Left renal cortex interstitium (tissue), 4 donors: ENCODE results near the gene CCDC148. TPM values are rescaled to one million over a fixed set of nuclear protein-coding genes. Genes with fewer than 3 reads are reported as not detected.
A peak's percentile ranks its signal among the peaks of the same experiment; 100 is the strongest.
"Not testable (repeated sequence)": the region's sequence is repeated elsewhere in the genome, so short reads cannot be mapped to it uniquely, and the experiment has no call there.

Source experiments
- DNase-seq, 4 donors: peaks; one replicate each; pipeline ENCODE4 v3.0.0-alpha.2; 2013; ENCODE audit warnings: low read depth in 4 of 4, low spot score in 2 of 4, missing footprints in 1 of 4
- polyA plus RNA-seq, 4 donors: library from polyadenylated mRNA; unstranded; fragments of 120-200 nt; gene quantifications; one replicate each; pipeline ENCODE4 v1.2.1, GENCODE V29; 2013; ENCODE audit not compliant: insufficient read length in 4 of 4

The CCDC148 gene
- polyA plus RNA-seq, 4 donors: 7.3 to 11.2 (median 8.8) TPM

DNA sequence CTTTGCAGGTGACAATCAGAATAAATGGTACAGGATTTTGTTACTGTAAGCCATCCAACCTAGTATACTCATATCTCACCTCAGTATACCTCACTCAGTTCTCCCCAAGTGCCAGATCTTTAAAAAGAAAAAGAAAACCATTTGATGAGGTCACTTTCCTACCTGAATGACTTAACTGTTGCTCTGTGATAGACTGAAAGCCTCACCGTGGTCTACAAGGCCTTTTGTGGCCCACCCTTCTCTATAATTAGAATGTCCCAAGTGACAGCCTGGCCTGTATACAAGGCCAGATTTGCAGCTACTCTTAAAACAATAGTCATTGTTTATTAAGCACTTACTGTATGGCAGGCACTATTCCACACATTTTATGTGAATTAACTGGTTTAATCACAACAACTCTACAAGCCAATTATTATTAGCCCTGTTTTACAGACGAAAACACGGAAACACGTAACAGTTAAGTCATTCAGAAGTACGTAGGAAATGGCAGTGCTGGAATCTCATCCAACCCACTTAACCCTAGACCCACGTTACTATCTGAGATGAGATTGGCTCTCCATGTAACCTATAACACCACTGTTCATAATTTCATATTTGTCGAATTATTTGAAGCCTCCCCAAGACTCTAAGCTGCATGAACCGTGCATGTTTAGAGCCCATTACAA is 28.5 kb upstream of the CCDC148 start:
- DNase-seq: no peak

DNA sequence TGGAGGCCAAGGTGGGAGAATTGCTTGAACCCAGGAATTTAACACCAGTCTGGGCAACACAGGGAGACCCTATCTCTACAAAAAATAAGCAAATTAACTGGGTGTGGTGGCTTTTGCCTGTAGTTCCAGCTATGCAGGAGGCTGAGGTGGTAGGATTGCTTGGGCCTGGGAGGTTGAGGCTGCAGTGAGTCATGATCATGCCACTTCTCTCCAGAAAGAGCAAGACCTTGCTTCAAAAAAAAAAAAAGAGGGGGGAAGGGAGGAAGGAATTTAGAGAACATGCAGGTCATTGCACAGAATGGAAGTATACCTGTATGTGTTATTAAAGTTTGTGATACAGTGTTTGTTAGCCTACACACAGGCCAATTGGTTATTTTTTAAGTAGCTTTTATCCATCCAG is 26.0 kb upstream of the CCDC148 start:
- DNase-seq: no peak

DNA sequence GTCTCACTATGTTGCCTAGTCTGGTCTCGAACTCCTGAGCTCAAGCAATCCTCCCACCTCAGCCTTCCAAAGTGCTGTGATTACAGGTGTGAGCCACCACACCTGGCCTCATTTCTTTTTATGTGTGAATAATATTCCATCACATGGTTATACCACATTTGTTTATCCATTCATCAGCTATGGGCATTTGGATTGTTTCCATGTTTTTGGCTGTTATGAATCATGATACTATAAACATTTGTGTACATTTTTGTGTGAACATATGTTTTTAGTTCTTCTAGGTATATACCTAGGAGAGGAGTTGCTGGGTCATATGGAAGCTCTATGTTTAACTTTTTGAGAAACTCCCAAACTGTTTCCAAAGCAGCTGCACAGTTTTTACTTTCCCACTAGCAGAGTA is 24.6 kb upstream of the CCDC148 start:
- DNase-seq: no peak

DNA sequence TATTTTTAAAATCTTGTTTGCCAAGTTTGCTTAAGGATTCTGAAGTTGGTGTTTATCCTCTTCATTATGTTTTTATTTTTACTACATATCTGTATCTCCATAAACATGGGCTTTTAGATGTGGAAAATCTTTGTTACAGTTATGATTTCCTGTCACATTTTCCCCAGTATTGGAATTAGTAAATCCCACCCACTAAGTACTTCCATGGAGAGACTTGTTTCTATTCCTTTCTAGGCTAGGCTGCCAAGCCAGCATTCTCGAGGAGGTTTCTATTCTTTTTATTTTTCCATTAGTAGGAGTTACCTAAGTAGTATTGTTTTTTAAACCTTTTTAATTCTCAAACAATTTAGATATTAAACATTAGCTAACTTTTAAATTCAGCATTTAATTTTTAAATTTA is 22.3 kb upstream of the CCDC148 start:
- no peak for DNase-seq

DNA sequence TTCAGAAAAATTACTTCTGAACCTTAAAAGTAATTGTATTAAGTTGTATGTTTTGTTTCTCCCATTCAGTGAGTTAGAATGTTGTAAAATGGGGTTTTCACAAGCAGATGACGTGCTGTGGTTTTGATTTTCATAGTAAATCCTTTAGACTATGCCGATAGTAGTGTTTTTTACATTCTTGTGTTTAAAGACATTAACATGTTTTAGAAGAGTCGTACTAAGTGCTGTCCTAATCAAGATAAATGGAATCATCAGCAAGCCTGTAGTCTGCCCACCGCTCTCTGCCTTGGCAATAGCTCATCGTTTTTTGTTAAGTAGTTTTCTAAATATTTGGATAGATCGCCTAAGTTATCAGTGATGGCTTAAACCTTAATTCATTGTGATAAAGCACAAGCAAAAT is 21.7 kb upstream of the CCDC148 start:
- no peak for DNase-seq

DNA sequence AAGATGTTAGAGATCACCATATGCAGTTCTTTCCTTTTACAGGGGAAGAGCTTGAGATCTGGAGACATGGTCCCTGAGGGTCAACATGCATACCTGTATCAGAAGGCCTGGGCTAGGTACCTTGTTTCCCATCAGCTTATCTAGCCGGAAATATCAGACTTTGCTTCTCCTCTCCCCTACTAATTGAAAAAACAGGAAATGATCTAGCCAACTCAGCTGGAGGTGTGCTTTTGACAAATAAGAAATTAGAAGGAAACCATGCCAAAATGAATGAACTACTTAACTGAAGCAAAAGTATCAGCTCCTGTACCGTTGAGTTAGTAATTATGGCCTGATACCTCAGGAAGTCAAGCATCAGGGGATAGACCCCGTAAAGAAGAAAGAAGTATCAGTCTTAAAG is 20.6 kb upstream of the CCDC148 start:
- no peak for DNase-seq

DNA sequence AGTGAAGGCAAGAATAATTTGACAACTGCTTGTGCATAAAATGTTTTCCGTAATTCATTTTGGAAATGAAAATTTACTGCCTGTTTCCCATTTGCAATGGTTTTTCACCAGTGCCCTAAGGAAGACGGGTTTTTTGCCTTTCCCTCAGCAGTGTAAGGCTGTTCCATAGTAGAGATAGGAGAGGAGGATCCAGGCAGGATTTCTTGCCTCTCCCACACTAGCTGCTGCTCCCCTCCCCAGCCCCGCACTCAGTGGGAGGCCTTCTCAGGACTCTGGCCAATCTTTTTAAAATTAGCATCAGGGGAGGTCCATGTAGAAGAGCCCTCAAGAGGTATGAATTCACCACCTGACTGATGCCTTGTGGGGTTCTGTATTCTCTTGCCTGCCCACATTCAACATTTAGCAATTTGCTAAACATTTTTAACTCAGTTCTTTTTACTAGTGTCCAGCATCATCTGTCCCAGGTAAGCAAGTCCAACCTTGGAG is 18.0 kb upstream of the CCDC148 start:
- DNase-seq: not testable (repeated sequence)

DNA sequence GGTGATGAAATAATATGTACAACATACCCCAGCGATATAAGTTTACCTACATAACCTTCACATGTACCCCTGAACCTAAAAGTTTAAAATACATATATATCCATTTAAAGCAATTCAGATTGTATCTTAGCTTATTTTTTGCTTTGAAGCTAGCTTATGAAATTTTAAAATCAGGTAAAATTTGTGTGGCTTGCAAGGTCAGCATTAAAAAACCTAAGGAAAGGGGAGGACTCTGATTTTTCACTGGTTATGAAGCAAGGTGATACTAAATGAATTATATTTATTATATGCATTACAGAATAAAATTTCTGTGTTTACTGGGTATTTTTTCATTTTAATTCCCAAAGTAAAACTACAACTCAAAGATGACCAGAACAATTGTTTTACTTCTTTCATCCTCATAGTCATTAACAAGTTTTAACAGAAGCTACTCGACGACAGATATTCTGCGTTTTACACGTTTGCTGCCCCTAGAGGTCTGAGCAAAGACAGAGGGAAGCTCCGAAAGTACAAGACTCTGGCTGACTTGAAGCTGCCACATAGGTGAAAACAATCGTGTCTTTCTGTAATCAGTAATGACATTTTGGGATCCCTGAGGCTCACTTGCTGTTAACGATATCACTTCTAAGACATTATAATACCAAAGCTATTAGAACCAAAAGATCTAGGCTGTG is 17.3 kb upstream of the CCDC148 start:
- no peak for DNase-seq

DNA sequence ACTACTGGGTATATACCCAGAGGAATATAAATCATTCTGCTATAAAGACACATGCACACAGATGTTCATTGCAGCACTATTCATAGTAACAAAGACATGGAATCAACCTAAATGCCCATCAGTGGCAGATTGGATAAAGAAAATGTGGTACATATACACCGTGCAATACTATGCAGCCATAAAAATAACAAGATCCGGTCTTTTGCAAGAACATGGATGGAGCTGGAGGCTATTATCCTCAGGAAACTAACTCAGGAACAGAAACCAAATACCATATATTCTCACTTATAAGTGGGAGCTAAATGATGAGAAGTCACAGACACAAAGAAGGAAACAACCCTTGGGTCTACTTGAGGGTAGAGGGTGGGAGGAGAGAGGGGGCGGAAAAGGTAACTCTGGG is 16.7 kb upstream of the CCDC148 start:
- DNase-seq: not testable (repeated sequence)

DNA sequence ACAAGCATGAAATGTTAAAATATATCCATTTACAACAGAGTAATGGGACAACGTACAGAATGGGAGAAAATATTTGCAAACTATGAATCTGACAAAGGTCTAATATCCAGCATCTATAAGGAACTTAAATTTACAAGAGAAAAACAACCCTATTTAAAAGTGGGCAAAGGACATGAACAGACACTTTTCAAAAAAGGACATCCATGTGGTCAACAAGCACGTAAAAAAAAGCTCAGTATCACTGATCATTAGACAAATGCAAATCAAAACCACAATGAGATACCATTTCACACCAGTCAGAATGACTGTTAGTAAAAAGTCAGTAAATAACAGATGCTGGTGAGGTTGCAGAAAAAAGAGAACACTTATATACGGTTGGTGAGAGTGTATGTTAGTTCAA is 16.3 kb upstream of the CCDC148 start:
- DNase-seq: not testable (repeated sequence)

DNA sequence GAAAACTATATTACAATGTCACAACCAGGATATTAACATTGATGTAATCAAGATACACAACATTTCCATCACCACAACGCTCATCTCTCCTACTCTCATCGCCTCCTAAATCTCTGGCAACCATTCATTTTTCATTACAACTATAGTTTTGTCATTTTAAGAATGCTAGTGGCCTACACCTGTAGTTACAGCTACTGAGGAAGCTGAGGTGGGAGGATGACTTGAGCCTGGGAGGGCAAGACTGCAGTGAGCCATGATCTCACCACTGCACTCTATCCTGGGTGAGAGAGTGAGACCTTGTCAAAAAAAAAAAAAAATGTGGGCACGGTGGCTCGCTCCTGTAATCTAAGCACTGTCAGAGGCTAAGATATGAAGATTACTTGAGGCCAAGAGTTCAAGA is 10.7 kb upstream of the CCDC148 start:
- no peak for DNase-seq

DNA sequence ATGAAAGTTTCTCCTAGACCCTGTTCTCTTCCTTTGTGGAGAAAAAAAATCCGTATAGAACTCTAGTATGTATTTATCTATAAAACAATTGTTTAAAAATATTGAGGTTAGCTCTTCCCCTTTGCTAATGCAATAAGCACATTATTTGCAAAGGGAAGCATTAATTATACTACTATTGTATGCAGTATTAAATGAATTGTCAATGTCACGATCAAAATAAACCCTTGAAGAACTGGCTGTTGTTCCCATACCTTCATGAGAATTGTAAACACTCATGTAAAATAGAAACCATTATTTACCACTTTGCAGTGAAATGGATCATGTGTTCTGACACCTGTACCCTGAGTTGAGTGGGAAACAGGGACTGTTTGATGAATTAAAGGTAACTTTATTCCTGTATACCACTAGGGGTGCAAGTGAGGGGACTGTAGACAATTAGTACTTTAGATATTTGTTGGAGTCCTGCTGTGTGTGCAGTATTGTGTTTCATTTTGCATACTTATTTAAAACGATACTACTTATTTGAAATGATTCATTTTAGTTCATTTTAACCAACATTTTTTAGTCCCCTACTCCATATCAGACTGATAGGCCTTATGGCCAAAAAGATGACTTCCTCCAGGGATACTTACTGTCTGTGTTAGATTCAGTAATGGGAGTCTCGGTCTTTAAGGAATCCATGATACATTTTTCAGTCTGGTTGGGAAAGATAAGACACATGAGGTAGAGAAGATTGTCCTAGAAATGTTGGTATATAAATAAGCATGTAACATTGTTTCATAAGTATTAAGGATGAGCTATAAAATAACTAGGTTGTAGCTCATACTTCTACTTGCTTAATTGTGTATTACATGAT is 8.1 kb upstream of the CCDC148 start:
- DNase-seq: no peak

DNA sequence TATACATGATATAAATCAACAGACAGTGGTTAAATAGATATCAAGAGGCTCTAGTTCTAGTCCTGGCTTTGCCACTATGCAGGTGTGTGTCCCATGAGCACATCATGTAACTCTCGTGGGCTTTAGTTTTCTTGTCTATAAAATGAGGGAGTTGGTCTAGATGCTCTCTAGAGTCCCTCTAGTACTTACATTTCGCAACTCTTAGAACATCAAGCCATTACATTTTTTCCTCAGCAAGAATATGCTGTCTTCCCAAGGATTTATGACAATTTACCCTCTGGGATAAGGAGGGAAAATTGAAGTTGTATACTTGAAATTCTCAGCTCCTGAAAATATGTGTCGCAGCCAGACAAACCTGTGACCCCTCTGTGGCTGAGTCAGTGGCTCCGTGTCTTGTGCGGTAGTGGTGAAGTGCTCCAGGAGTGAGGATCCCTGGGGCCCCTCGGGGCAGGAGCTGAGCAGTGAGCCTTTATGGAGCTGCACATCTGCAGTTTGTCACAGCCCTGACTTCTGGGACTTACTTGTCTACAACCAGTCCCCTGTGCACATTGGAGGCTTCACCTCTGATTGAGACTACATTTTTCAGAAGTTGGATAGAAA is 7.0 kb upstream of the CCDC148 start:
- no peak for DNase-seq

DNA sequence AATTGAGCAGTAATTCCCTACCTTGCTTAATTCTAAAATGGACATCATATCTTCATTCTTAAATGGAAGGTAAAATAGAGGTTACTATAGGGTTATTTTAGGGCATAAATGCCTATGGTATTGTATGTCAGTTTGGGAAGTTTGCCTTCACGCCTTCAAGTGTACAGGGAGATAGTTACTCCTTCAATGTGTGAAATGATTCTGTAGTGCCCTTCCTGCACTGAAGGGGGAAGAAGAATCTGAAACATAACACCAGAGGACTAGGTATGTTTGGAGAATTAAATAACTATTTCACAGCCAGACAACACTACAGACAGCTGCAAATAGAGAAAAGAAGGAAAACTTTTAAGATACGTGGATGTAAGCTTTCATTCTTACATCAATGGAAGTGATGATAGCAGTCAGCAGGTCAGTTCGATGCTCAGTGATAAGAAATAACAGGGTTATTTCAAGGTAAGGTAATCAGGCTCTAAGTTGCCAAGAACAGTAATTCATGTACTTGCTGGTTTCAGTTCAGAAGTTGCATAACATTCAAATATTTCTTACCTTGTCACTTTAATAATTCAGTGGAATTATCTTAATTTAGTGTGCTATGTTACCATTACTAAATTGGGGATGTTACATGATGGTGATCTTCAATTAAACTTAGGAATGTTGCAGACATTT is 4.2 kb upstream of the CCDC148 start:
- DNase-seq: no peak

DNA sequence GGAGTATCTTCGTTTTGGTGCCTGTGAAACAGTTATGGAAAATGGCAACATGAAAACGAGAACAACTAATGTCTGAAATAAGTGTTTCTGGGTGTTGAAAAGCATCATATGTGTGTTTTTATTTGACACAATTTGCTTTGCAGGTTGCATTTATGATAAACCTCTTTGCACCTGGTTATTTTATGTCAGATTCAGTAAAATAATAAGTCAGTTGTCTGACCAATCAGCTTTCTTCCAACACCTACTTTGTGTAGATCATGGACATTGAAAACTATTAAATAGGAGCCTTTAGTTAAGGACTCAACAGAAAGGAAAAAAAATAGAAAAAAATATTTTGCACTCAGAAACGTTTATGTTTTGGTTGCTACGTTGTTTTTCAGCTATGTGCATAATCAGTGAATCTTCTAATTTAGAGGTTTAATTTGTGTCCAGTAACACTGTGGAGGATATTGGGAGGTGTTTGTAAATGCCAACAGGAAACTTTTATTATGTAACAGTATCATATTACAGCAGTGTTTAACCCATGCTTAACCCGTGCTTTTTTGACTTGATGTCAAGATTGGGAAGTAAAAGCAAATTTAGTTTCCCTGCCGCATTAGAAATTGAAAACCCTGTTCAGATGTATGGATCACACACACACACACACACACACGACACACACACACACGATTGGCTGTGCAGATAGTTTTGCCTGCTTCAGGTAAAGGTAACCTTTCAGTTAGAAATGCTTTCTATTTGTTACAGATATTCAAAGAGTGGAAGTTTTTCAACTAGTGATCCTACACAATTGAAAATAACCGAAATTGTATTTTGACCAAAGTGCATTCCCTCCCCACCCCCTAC is 2.8 kb upstream of the CCDC148 start:
- DNase-seq: no peak

DNA sequence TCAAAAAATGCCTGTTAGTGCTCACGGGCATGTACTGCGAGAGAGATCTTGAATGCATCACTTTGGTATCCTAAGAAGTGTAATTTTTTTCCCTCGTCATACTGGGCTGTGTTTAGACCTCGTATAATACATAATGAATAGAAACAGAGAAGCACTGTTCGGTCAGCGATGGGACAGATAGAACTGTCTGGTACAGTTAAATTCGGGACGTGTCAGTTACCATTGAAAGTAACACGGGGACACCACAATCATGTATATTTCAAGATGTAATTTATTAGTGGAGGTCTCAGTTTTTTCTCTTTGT is 2.0 kb upstream of the CCDC148 start:
- no peak for DNase-seq

DNA sequence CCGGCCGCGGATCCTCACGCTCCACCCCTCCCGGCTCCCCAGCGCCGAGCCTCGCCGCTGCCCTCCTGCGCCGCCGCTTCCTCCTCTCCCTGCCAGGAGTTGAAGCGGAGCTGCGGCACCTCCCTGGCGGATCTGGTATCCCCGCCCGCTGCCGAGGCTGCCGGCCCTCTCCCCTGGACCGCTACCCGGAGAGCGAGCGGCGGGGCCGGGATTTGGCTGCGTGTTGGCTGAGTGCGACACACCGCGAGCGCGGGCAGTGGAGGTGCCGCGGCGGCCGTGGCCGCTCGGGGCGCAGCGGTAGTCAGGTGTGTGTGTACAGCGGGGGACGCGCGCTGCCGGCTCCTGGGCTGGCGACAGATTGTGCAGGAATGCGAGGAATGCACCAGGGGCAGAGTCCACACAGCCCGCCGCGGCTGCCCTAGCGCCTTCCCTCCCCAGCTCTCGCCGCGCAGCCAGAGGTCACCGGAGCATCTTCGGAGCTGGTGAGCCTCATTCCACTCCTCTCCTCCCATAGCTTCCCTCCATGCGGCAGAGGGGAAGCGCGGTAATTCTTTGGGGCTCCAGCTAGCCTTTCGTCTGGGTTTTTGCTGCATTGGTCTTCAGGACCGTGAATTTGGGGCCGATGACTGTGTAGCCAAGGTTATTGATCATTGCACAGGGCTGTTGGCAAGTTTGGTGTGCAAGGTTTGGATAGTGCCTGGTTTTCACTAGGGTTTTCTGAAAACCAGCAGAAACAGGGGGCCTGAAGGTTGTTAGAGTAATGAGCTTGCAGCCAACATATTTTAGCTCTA is 1.5 kb upstream of the CCDC148 start:
- peak; percentile 62 to 77 (median 70) for DNase-seq

DNA sequence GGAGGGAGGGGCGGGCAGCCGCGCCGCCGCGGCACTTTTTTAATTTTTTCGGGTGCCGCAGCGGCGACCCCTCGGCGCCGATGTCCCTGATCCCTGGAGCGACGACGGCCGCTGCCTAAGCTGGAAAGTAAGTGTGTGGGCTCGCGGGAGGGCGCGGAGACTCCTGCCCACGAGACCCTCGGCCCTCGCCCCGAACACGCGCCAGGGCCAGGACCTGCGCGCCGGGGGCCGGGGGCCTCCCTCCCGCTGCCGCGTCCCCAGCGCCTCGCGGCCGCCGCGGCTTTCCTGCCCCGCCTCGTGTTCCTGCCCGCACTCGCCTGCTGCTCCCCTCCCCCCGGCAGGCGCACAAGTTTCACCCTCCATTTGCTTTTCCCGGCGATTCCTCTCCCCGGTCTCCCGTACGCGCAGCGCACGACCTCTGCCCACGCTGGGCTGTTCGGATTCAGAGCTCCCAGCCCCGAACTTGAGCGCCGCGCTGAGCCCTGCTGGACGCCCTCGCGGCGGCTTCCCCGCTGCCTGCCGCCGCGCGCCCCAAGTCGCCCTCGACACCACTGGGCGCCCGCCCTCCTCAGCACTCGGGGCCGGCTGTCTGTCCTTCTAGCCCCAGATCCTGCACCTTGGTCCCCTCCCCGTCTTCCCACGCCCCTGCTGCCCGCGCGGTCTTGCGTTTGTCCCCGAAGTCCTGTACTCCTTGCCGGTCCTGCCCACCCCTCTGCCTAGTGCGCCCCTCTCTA is 706 bp upstream of the CCDC148 start:
- peak in 3 of 4 donors; percentile 47 to 56 (median 53) for DNase-seq
